GM23338 (cell line): ENCODE measurements around the gene GRAMD2B. TPM values are rescaled to one million over a fixed set of nuclear protein-coding genes. Genes with fewer than 3 reads are reported as not detected.

Experiments
- ATAC-seq: fragments of 200-7000 bp; cut with Tn5 transposase; 3 replicates; pipeline ENCODE4 v1.9.1; 2020
- DNase-seq: peaks from one replicate; pipeline ENCODE4 v3.0.0-alpha.2; 2015; ENCODE audit warnings: low spot score
- H2AFZ ChIP-seq: fragments of 200-600 bp; sonication (generic); 2 replicates; pipeline ENCODE4 v1.8.0; 2016; ENCODE audit warnings: antibody characterized with exemption, mild to moderate bottlenecking, moderate library complexity
- H3F3A ChIP-seq: fragments of 200-600 bp; sonication (generic); replicated peaks from 2 replicates; pipeline ENCODE4 v1.8.0; 2017; ENCODE audit warnings: antibody characterized with exemption, mixed run types, low read depth
- H3K27ac ChIP-seq: fragments of 200-600 bp; sonication (generic); 2 replicates; pipeline ENCODE4 v1.6.1; 2016; ENCODE audit warnings: low read depth
- H3K27me3 ChIP-seq: fragments of 200-600 bp; sonication (generic); 2 replicates; pipeline ENCODE4 v1.8.0; 2016; ENCODE audit warnings: mild to moderate bottlenecking, mixed run types, moderate library complexity; ENCODE audit not compliant: insufficient read depth
- H3K36me3 ChIP-seq: fragments of 200-600 bp; sonication (generic); 2 replicates; pipeline ENCODE4 v1.8.0; 2016; ENCODE audit warnings: mild to moderate bottlenecking; ENCODE audit not compliant: insufficient read depth
- H3K4me1 ChIP-seq: fragments of 200-600 bp; sonication (generic); 2 replicates; pipeline ENCODE4 v1.8.0; 2016; ENCODE audit warnings: mild to moderate bottlenecking, moderate library complexity; ENCODE audit not compliant: insufficient read depth
- H3K4me2 ChIP-seq: fragments of 200-600 bp; sonication (generic); 2 replicates; pipeline ENCODE4 v1.7.1; 2017; ENCODE audit warnings: mixed run types
- H3K4me3 ChIP-seq: fragments of 200-600 bp; sonication (generic); 2 replicates; pipeline ENCODE4 v1.6.1; 2016; ENCODE audit warnings: mixed run types
- H3K79me2 ChIP-seq: fragments of 200-600 bp; sonication (generic); replicated peaks from 2 replicates; pipeline ENCODE4 v1.8.0; 2017; ENCODE audit warnings: mild to moderate bottlenecking; ENCODE audit not compliant: insufficient read depth
- H3K9me2 ChIP-seq: fragments of 200-600 bp; sonication (generic); 2 replicates; pipeline ENCODE4 v1.8.0; 2017; ENCODE audit not compliant: insufficient read depth
- H4K20me1 ChIP-seq: fragments of 200-600 bp; sonication (generic); replicated peaks from 2 replicates; pipeline ENCODE4 v1.8.0; 2017; ENCODE audit warnings: mild to moderate bottlenecking; ENCODE audit not compliant: insufficient read depth
- H3K27ac Mint-ChIP-seq: 2 replicates; pipeline ENCODE4 v1.8.0; 2020; ENCODE audit warnings: inconsistent platforms, mild to moderate bottlenecking, moderate library complexity, mixed read lengths
- H3K27me3 Mint-ChIP-seq: 3 replicates; pipeline ENCODE4 v1.8.0; 2022; ENCODE audit warnings: low read depth, mild to moderate bottlenecking, moderate library complexity, mixed read lengths, inconsistent platforms; ENCODE audit not compliant: insufficient read depth, poor library complexity
- H3K36me3 Mint-ChIP-seq: 3 replicates; pipeline ENCODE4 v1.8.0; 2021; ENCODE audit warnings: low read depth, mild to moderate bottlenecking, inconsistent platforms, moderate library complexity, mixed read lengths
- H3K4me1 Mint-ChIP-seq: 3 replicates; pipeline ENCODE4 v1.8.0; 2020; ENCODE audit warnings: mild to moderate bottlenecking, inconsistent platforms, mixed read lengths
- H3K4me3 Mint-ChIP-seq: 3 replicates; pipeline ENCODE4 v1.8.0; 2021; ENCODE audit warnings: moderate library complexity, mild to moderate bottlenecking, inconsistent platforms, mixed read lengths
- H3K9me3 Mint-ChIP-seq: 3 replicates; pipeline ENCODE4 v1.8.0; 2020; ENCODE audit warnings: moderate library complexity, mild to moderate bottlenecking, inconsistent platforms, mixed read lengths
- CREB1 ChIP-seq: fragments of 250-450 bp; sonication (Bioruptor Pico); IDR thresholded peaks from 2 replicates; pipeline ENCODE4 v1.5.0; 2020; ENCODE audit warnings: low read depth, mild to moderate bottlenecking, moderate library complexity
- ETS1 ChIP-seq: IDR thresholded peaks from 2 replicates; pipeline ENCODE4 v1.6.1; 2016; ENCODE audit warnings: antibody characterized with exemption
- POLR2AphosphoS5 ChIP-seq: IDR thresholded peaks from 2 replicates; pipeline ENCODE4 v1.6.1; 2016; ENCODE audit warnings: antibody characterized with exemption, low read depth
- ZNF114 ChIP-seq: fragments of 250-450 bp; sonication (Bioruptor Pico); IDR thresholded peaks from 2 replicates; pipeline ENCODE4 v1.5.0; 2020; ENCODE audit warnings: mild to moderate bottlenecking, moderate library complexity
- ZNF331 ChIP-seq: fragments of 250-450 bp; sonication (Bioruptor Pico); IDR thresholded peaks from 2 replicates; pipeline ENCODE4 v1.5.0; 2020; ENCODE audit warnings: low read depth, mild to moderate bottlenecking, moderate library complexity
- polyA plus RNA-seq: library from polyadenylated mRNA; unstranded; fragments of >200 nt; fragmentation: Nextera tagmentation; extraction: Ambion mirVana; gene quantifications from 2 replicates; pipeline ENCODE4 v1.2.1, GENCODE V29; 2016
- total RNA-seq: library from RNA; depleted of rRNA; stranded (reverse); fragments of >200 nt; shearing (Covaris generic); gene quantifications from 2 replicates; pipeline ENCODE4 v1.2.3, GENCODE V29; 2014
- TF ChIP-seq, protein P1 (sequence below): IDR thresholded peaks from one replicate; pipeline ENCODE4 v1.6.1; 2018; ENCODE audit warnings: antibody characterized with exemption; ENCODE audit not compliant: unreplicated experiment

Gene GRAMD2B
- total and polyA plus RNA-seq, 2 experiments from 2014 or later = 9.7 to 16.9 TPM

DNA sequence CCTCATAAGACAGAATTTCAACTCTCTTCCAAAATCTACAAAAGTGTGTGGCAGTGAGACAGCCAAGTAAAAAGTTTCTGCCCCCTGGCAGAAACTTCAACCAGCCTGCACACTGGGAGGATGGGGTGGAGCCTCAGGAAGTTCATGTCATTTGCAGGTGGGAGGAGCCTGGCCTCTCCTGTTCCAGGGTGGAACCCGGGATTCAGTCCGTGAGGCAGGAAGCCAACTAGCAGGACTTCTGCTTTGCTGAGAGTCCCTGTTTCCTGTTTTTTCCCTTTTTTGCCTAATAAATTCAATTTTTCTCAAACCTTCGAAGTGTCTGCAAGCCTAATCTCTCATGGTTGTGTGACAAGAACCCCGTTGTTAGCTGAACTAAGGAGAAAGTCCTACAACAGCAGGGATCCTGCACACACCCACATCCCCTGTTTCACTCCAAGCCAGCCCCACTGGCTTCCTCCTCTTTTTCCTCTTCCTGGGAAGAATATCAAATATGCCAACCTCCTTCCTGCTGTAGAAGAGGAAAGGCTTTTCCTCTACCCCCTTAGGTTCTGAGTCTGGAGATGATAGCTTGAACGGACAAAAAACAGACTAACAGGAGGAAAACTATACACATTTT, 102.5 kb downstream of the GRAMD2B start:
- Histone ChIP-seq H3K79me2 (no peaks in the 10 kb centered on the region), H3F3A (no peaks in the 10 kb centered on the region), H2AFZ (peak overlapping the region; percentile 97), H3K4me3 (no peak overlapping the region), H4K20me1 (no peaks in the 10 kb centered on the region), H3K9me2 (no peaks in the 10 kb centered on the region), H3K4me1 (no peaks in the 10 kb centered on the region), H3K36me3 (no peaks in the 10 kb centered on the region), H3K27ac (no peak overlapping the region), H3K27me3 (no peaks in the 10 kb centered on the region), H3K4me2 (no peak overlapping the region)
- H3K4me1 Mint-ChIP-seq = no peaks in the 10 kb centered on the region; the same call in 1 of the 3 replicates
- peak; percentile 78 for ATAC-seq
- peaks cover 5% of the 10 kb centered on the region for H3K27me3 Mint-ChIP-seq
- no peak overlapping the region for H3K4me3 Mint-ChIP-seq
- peaks cover 4% of the 10 kb centered on the region; the same call in 2 of the 3 replicates for H3K9me3 Mint-ChIP-seq
- TF ChIP-seq POLR2AphosphoS5 (0 out of 2 replicates have a peak, but pooled peaks have one; percentile 26), CREB1 (no peak)
- DNase-seq = peak; percentile 63
- no peak overlapping the region for H3K27ac Mint-ChIP-seq
- H3K36me3 Mint-ChIP-seq = no peaks in the 10 kb centered on the region

DNA sequence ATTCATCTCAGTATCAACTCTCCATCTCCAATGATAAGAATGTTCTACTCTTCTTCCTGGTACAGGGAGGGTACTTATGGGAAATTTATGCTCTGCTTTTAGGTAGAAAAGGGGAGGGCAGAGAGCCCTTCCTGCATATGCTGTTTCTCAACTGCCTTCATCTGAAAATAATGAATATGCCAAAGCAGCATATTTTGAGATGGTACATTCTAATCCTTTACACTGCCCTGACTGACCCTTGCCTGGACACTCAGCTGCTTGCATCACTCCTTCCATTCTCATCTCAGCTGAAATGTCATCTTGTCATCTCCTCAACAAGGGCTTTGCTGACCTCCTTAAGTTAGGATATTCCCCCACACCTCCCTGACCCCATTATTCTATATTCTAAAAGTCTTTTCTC, 103.3 kb downstream of the GRAMD2B start:
- Histone ChIP-seq H3K36me3 (no peaks in the 10 kb centered on the region), H3K79me2 (no peaks in the 10 kb centered on the region), H3K4me2 (no peak overlapping the region), H2AFZ (0 out of 2 replicates have a peak overlapping the region, but pooled peaks have one; percentile 33), H3K4me3 (no peak overlapping the region), H3K27me3 (no peaks in the 10 kb centered on the region), H3K4me1 (no peaks in the 10 kb centered on the region), H3K9me2 (no peaks in the 10 kb centered on the region), H3F3A (no peaks in the 10 kb centered on the region), H3K27ac (no peak overlapping the region), H4K20me1 (no peaks in the 10 kb centered on the region)
- DNase-seq (no peak), ATAC-seq (no peak)
- H3K9me3 Mint-ChIP-seq = peaks cover 4% of the 10 kb centered on the region; the same call in 2 of the 3 replicates
- TF ChIP-seq POLR2AphosphoS5 = no peak
- no peak for TF ChIP-seq ZNF114 (CRISPR knock-in tag)
- no peak for TF ChIP-seq ETS1
- TF ChIP-seq ZNF331 = no peak
- TF ChIP-seq, protein P1, sequence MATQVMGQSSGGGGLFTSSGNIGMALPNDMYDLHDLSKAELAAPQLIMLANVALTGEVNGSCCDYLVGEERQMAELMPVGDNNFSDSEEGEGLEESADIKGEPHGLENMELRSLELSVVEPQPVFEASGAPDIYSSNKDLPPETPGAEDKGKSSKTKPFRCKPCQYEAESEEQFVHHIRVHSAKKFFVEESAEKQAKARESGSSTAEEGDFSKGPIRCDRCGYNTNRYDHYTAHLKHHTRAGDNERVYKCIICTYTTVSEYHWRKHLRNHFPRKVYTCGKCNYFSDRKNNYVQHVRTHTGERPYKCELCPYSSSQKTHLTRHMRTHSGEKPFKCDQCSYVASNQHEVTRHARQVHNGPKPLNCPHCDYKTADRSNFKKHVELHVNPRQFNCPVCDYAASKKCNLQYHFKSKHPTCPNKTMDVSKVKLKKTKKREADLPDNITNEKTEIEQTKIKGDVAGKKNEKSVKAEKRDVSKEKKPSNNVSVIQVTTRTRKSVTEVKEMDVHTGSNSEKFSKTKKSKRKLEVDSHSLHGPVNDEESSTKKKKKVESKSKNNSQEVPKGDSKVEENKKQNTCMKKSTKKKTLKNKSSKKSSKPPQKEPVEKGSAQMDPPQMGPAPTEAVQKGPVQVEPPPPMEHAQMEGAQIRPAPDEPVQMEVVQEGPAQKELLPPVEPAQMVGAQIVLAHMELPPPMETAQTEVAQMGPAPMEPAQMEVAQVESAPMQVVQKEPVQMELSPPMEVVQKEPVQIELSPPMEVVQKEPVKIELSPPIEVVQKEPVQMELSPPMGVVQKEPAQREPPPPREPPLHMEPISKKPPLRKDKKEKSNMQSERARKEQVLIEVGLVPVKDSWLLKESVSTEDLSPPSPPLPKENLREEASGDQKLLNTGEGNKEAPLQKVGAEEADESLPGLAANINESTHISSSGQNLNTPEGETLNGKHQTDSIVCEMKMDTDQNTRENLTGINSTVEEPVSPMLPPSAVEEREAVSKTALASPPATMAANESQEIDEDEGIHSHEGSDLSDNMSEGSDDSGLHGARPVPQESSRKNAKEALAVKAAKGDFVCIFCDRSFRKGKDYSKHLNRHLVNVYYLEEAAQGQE = no peak
- H3K4me1 Mint-ChIP-seq = no peaks in the 10 kb centered on the region; the same call in 2 of the 3 replicates
- H3K4me3 Mint-ChIP-seq = no peak overlapping the region
- no peak overlapping the region for H3K27ac Mint-ChIP-seq
- no peaks in the 10 kb centered on the region for H3K36me3 Mint-ChIP-seq
- peaks cover 5% of the 10 kb centered on the region for H3K27me3 Mint-ChIP-seq
